ENCODE results near the gene EPM2AIP1. TPM values are rescaled to one million over a fixed set of nuclear protein-coding genes. Genes with fewer than 3 reads are reported as not detected.

Gene EPM2AIP1
- total RNA-seq, 1 experiment from 2014 or later: 11.4 TPM

DNA sequence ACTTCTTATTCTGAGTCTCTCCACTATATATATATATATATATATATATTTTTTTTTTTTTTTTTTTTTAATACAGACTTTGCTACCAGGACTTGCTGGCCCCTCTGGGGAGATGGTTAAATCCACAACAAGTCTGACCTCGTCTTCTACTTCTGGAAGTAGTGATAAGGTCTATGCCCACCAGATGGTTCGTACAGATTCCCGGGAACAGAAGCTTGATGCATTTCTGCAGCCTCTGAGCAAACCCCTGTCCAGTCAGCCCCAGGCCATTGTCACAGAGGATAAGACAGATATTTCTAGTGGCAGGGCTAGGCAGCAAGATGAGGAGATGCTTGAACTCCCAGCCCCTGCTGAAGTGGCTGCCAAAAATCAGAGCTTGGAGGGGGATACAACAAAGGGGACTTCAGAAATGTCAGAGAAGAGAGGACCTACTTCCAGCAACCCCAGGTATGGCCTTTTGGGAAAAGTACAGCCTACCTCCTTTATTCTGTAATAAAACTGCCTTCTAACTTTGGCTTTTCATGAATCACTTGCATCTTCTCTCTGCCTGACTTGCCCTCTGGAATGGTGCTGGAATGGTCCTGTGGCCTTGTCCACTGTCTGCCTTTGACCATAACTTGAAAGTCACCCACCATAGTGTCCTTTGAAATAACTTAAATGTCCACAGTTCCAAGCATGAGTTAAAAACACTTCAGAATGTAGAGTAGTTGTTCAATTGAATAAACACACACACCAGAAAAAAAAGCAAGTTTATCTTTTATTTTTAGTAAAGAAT lies 32.8 kb upstream of the EPM2AIP1 start:
- no peak overlapping the region for H3K4ac ChIP-seq (ENCODE audit: low read depth, low read length)
- H3K36me3 Mint-ChIP-seq (ENCODE audit: insufficient read depth in 1 of 3, low read depth in 3 of 3): peaks cover 54 to 86% (median 83%) of the 10 kb centered on the region in 3 experiments
- H3K18ac ChIP-seq (ENCODE audit: insufficient read length, low read depth, low read length): no peak overlapping the region
- WGBS (ENCODE audit: extremely low coverage, insufficient read length, low lambda C conversion rate): no CpG with 5 or more reads among the region's 3 CpGs
- no peak overlapping the region for H3K23ac ChIP-seq (ENCODE audit: insufficient read length, low read depth, low read length)
- no peak overlapping the region for H2BK20ac ChIP-seq (ENCODE audit: low read depth, low read length, poor library complexity, severe bottlenecking)
- H2BK12ac ChIP-seq (ENCODE audit: insufficient read length, low read depth, low read length): no peak overlapping the region
- no peak overlapping the region for H2AK5ac ChIP-seq (ENCODE audit: insufficient read length, low read length)
- TF ChIP-seq, protein P1, sequence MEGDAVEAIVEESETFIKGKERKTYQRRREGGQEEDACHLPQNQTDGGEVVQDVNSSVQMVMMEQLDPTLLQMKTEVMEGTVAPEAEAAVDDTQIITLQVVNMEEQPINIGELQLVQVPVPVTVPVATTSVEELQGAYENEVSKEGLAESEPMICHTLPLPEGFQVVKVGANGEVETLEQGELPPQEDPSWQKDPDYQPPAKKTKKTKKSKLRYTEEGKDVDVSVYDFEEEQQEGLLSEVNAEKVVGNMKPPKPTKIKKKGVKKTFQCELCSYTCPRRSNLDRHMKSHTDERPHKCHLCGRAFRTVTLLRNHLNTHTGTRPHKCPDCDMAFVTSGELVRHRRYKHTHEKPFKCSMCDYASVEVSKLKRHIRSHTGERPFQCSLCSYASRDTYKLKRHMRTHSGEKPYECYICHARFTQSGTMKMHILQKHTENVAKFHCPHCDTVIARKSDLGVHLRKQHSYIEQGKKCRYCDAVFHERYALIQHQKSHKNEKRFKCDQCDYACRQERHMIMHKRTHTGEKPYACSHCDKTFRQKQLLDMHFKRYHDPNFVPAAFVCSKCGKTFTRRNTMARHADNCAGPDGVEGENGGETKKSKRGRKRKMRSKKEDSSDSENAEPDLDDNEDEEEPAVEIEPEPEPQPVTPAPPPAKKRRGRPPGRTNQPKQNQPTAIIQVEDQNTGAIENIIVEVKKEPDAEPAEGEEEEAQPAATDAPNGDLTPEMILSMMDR (conservative IDR thresholded peaks at IDR 0.05): no peak
- H3K23me2 ChIP-seq (ENCODE audit: insufficient read length, low read depth, low read length, poor library complexity, severe bottlenecking): no peaks in the 10 kb centered on the region
- no peaks in the 10 kb centered on the region for H4K20me1 ChIP-seq (ENCODE audit: control insufficient read depth, insufficient read depth, insufficient read length)
- H3K4me1 ChIP-seq (ENCODE audit: insufficient read depth, low read length): no peaks in the 10 kb centered on the region
- no peak overlapping the region for H3K27ac ChIP-seq (ENCODE audit: insufficient read length, low read depth, low read length)
- no peaks in the 10 kb centered on the region; the same call in 1 of the 2 replicates for H3K79me2 ChIP-seq (ENCODE audit: insufficient read depth, low read length)
- DNase-seq: no peak
- H3K56ac ChIP-seq (ENCODE audit: insufficient read length, low read depth, low read length): no peak overlapping the region
- H3K9ac ChIP-seq (ENCODE audit: extremely low read depth, insufficient read length, low read length): no peak overlapping the region
- H3K4me2 ChIP-seq (ENCODE audit: insufficient read depth, insufficient read length, low read length): no peak overlapping the region
- H2BK15ac ChIP-seq (ENCODE audit: low read depth, low read length): no peak overlapping the region
- no peaks in the 10 kb centered on the region for H3K27me3 ChIP-seq (ENCODE audit: insufficient read depth, low read length)
- H3K27me3 Mint-ChIP-seq (ENCODE audit: low read depth): no peaks in the 10 kb centered on the region
- no peaks in the 10 kb centered on the region for H3K4me1 Mint-ChIP-seq
- no peak overlapping the region for H2BK120ac ChIP-seq (ENCODE audit: low read depth, low read length, poor library complexity, severe bottlenecking)
- peaks cover 0 to 4% of the 10 kb centered on the region in 2 experiments; a peak in 2 of 5 replicates for H3K9me3 Mint-ChIP-seq
- no peak overlapping the region for H3K27ac Mint-ChIP-seq
- no peak overlapping the region for H4K5ac ChIP-seq (ENCODE audit: insufficient read length, low read depth, low read length)
- no peak overlapping the region for H2BK5ac ChIP-seq (ENCODE audit: insufficient read length, low read length)
- no peak overlapping the region for H3K14ac ChIP-seq (ENCODE audit: insufficient read depth, low read length)
- H3T11ph ChIP-seq (ENCODE audit: low read length): no peak overlapping the region
- H3K79me1 ChIP-seq (ENCODE audit: insufficient read depth, low read depth, low read length, poor library complexity, severe bottlenecking): no peaks in the 10 kb centered on the region
- H2AFZ ChIP-seq (ENCODE audit: low read length): no peak overlapping the region
- H3K9me3 ChIP-seq (ENCODE audit: control insufficient read depth, low read depth, low read length): no peaks in the 10 kb centered on the region
- no peak overlapping the region for H4K8ac ChIP-seq (replicated peaks; ENCODE audit: insufficient read length, low read depth, low read length)
- H4K91ac ChIP-seq (ENCODE audit: insufficient read length, low read depth, low read length): no peak overlapping the region
- H3K4me3 Mint-ChIP-seq: no peak overlapping the region
